Right lobe of liver (tissue), 6 donors: ENCODE data around the gene POU2F3. TPM values are rescaled to one million over a fixed set of nuclear protein-coding genes. Genes with fewer than 3 reads are reported as not detected.

Experiments used
- ATAC-seq, 4 donors: fragments of 200-7000 bp; cut with Tn5 transposase; one replicate each; pipeline ENCODE4 v1.9.1; 2020; ENCODE audit warnings: mild to moderate bottlenecking in 4 of 4, moderate library complexity in 4 of 4
- DNase-seq, 3 donors: peaks; one replicate each; pipeline ENCODE4 v3.0.0-alpha.2; 2020
- H3K27ac ChIP-seq, 3 donors: fragments of 200-600 bp; one replicate each; pipeline ENCODE4 v1.8.0; 2022
- H3K27me3 ChIP-seq, 2 donors: fragments of 200-600 bp; one replicate each; pipeline ENCODE4 v1.8.0; 2022
- H3K36me3 ChIP-seq, 4 donors: fragments of 200-600 bp; sonication (generic) in 1 of 4; one replicate each; pipeline versions ENCODE4 v1.5.1 to v1.8.0; 2017 to 2022; ENCODE audit warnings: control low read depth in 1 of 4
- H3K4me1 ChIP-seq, 4 donors: fragments of 200-600 bp; sonication (generic) in 1 of 4; one replicate each; pipeline versions ENCODE4 v1.5.1 to v1.8.0; 2017 to 2022; ENCODE audit warnings: control low read depth in 1 of 4
- H3K4me3 ChIP-seq, 3 donors: fragments of 200-600 bp; one replicate each; pipeline ENCODE4 v1.8.0; 2022
- H3K9me3 ChIP-seq, 4 donors: fragments of 200-600 bp; sonication (generic) in 1 of 4; one replicate each; pipeline versions ENCODE4 v1.5.1 to v1.8.0; 2017 to 2022; ENCODE audit warnings: control low read depth in 1 of 4
- CTCF ChIP-seq, 4 donors: fragments of 200-600 bp in 3 of 4; fragments of 450-650 bp in 1 of 4; IDR thresholded peaks; one replicate each; pipeline versions ENCODE4 v1.5.1 to v1.8.0; 2016 to 2022; ENCODE audit warnings: antibody characterized with exemption in 4 of 4, mild to moderate bottlenecking in 2 of 4
- POLR2A ChIP-seq: fragments of 450-650 bp; IDR thresholded peaks from one replicate; pipeline ENCODE4 v1.6.1; 2017; ENCODE audit warnings: antibody characterized with exemption, mild to moderate bottlenecking
- WGBS: methylation state at CpG from one replicate; pipeline ENCODE4 v1.1.6; 2018; ENCODE audit warnings: low coverage, low lambda C conversion rate; ENCODE audit not compliant: insufficient coverage; ENCODE audit errors: missing lambda C conversion rate; 5-methylcytosine and 5-hydroxymethylcytosine counted together
- intact Hi-C, 2 donors: fragments of 100-400 bp; cut with DNase I; formaldehyde crosslinking; loops; one replicate each; pipeline versions ENCODE4 v1.11.2 to v1.14.1; 2022
- total RNA-seq, 6 experiments: library from RNA; depleted of rRNA in 2 of 6; stranded (reverse); fragments of >200 nt in 2 of 6; fragmentation: NEBNext Ultra II Directional in 3 of 6; extraction: Animal tissue kit (Norgen Biotek cat#: 25700) in 3 of 6; gene quantifications; one replicate each; pipeline versions ENCODE4 v1.1.0 to v1.2.4, GENCODE V29; 2016 to 2023
- donor health status: DM: no; HTN: yes; CAD: no.
- donor health status: DM: no; HTN: no; CAD: no.
- donor health status: DM: no; HTN: no; CAD: no.
- donor health status: DM: no; HTN: yes; CAD: no.
- donor health status: DM: no; HTN: yes; CAD: no.

The POU2F3 gene
- total RNA-seq, 6 experiments from 2014 or later, result not detected

- no peaks in the 10 kb centered on the region for H3K9me3 ChIP-seq
- no peak overlapping the region for H3K27ac ChIP-seq
- DNase-seq (peak in 1 of 3 donors; percentile 9), ATAC-seq (no peak)
- TF ChIP-seq CTCF (IDR thresholded peaks at IDR 0.05) (no peak), POLR2A (no peak)
- intact Hi-C loops, result no loop called here
- H3K36me3 ChIP-seq, result no peaks in the 10 kb centered on the region
- H3K4me1 ChIP-seq, result peaks cover 0 to 49% (median 19%) of the 10 kb centered on the region in 4 donors
- 93% methylated on average over 2 of the region's 4 CpGs for WGBS
- H3K27me3 ChIP-seq, result no peaks in the 10 kb centered on the region
- H3K4me3 ChIP-seq, result no peak overlapping the region
Observed at GRCh38 chr11:120194166-120194565, 45.8 kb upstream of the POU2F3 start.

DNA sequence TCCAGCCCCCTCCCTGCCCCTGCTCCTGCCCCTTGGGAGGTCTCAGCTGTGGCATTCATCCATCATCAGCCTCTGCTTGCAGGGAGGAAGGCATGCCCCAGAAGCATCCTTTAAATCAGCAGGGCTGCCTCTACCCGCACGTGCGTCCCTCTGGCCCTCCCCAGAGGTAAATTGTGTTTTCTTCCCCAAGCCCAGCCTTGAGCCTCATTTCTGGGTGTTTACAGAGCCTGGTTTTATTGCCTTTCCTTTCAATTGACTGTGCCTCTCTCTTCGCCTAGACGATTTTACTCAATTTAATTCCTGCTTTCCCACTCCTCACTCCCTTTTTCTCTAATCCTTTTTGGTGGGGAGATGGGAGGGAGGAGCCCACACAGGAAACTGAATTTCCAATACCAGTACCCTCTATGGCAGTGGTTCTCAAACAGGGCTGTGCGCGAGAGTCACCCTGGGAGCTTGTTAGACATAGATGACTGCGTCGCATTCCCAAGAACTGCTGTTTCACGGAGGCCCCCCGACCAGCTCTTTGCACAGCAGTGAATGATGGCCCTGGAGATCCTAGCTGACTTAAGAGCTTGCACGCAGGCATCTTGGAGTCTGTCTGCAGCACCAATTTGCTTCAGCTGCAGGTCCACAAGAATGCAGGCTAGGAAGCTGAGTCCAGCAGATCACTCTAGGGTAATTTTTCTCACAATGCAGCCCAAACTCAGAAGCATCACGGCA is 44.2 kb upstream of the POU2F3 start:
- no peak overlapping the region for H3K4me3 ChIP-seq
- no peak for TF ChIP-seq CTCF (IDR thresholded peaks at IDR 0.05)
- no peak for TF ChIP-seq POLR2A
- WGBS, result 74% methylated on average over 7 of the region's 13 CpGs
- peaks cover 0 to 54% (median 19%) of the 10 kb centered on the region in 4 donors for H3K4me1 ChIP-seq
- no peaks in the 10 kb centered on the region for H3K9me3 ChIP-seq
- no peaks in the 10 kb centered on the region for H3K27me3 ChIP-seq
- DNase-seq, result peak in 1 of 3 donors; percentile 20
- no peaks in the 10 kb centered on the region for H3K36me3 ChIP-seq
- no peak for ATAC-seq
- intact Hi-C loops, result no loop called here
- H3K27ac ChIP-seq, result no peak overlapping the region

DNA sequence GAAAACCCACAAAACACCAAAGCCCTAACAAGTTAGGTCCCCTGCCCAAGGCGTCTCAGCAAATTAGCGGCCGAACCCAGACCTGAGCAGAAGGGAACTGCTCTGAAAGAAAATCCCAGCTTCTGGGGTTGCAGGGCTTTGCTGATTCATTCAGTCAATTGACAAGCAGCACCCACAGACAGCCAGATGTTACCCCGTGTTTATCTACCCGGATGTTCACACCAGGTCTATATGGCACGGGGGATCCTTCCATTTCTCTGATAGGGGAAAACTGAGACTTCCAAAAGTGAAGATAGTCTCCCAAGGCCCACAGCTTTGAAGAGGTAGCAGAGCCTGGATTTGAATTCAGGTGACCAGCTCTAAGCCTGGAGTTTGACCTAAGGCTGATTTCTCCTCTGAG is 43.1 kb upstream of the POU2F3 start:
- WGBS, result 85% methylated on average over 4 of the region's 6 CpGs
- ATAC-seq, result no peak
- no peak for DNase-seq
- Histone ChIP-seq H3K27me3 (no peaks in the 10 kb centered on the region), H3K4me3 (no peak overlapping the region), H3K27ac (no peak overlapping the region), H3K4me1 (peaks cover 0 to 45% (median 17%) of the 10 kb centered on the region in 4 donors), H3K9me3 (no peaks in the 10 kb centered on the region), H3K36me3 (no peaks in the 10 kb centered on the region)
- no peak for TF ChIP-seq POLR2A
- TF ChIP-seq CTCF (IDR thresholded peaks at IDR 0.05), result no peak
- intact Hi-C loops, result no loop called here

DNA sequence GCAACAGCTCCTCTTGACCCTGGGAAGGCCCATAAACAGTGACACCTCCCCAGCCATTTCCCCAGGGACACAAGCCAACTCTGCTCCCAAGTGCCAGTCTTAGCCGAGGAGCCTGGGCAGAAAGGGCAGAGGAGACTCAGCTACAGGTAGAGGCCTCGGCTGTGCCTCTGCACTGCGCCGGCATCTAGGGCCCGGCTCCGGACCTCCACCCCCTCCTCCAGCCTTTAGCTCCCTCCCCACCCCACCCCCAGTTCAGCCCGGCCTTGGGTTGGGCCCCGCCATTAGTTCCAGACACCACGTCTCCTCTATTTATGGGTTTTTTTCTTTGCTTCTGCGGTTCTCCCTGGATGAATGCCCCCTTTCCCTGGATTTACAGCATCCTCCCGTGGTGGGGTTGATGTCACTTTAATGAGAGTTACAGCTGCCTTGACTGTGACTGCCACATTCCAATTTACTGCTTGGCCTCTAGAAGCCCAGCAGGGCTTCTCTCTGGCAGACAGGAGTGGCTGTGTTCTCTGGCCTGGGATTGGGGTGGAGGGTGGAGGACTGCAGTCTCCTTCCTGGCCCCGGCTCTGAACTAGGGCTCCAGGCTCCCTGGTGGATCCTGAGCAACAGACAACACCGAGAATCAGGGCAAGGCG is 42.6 kb upstream of the POU2F3 start:
- no peaks in the 10 kb centered on the region for H3K27me3 ChIP-seq
- no peak overlapping the region for H3K4me3 ChIP-seq
- WGBS, result 80% methylated on average over 5 of the region's 14 CpGs
- intact Hi-C loops, result no loop called here
- H3K36me3 ChIP-seq, result no peaks in the 10 kb centered on the region
- H3K9me3 ChIP-seq, result no peaks in the 10 kb centered on the region
- ATAC-seq (no peak), DNase-seq (peak in 1 of 3 donors; percentile 40)
- TF ChIP-seq CTCF (IDR thresholded peaks at IDR 0.05) (no peak), POLR2A (no peak)
- no peak overlapping the region for H3K27ac ChIP-seq
- H3K4me1 ChIP-seq, result peaks cover 0 to 39% (median 15%) of the 10 kb centered on the region in 4 donors
